Dermis microvascular lymphatic vessel endothelial cell (primary cell): Measurements from ENCODE around the gene HHLA2. TPM values are rescaled to one million over a fixed set of nuclear protein-coding genes. Genes with fewer than 3 reads are reported as not detected.
"Not testable (repeated sequence)": the region's sequence is repeated elsewhere in the genome, so short reads cannot be mapped to it uniquely, and the experiment has no call there.

Experiments used
- DNase-seq, 2 donors: peaks; one replicate each; pipeline versions ENCODE4 v3.0.0 to v3.0.0-alpha.2; 2010; ENCODE audit warnings: low read depth in 2 of 2
- total RNA-seq: library from RNA; depleted of rRNA; stranded (reverse); fragments of >200 nt; gene quantifications from 2 replicates; pipeline ENCODE4 v1.2.1, GENCODE V29; 2014

HHLA2 gene
- total RNA-seq, 1 donor from 2014 or later, result not detected

DNA sequence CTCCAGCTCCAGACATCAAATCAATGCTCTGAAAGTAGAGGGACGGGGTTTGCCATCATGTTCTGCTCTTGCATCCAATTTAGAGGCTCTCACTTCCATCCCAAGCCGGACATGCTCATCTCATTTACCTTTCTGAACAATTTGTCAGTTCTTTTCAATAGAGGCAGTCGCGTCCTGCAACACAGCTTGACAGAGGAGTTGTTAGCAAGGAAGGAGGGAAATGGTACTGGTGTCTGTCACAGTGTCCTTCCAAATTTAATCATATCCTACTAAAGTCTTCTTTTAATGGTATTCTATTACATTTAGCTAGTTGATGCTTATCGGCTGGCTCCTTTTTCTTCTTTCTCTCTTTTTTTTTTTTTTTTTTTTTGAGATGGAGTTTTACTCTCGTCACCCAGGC is 45.6 kb downstream of the HHLA2 start:
- DNase-seq, result no peak

DNA sequence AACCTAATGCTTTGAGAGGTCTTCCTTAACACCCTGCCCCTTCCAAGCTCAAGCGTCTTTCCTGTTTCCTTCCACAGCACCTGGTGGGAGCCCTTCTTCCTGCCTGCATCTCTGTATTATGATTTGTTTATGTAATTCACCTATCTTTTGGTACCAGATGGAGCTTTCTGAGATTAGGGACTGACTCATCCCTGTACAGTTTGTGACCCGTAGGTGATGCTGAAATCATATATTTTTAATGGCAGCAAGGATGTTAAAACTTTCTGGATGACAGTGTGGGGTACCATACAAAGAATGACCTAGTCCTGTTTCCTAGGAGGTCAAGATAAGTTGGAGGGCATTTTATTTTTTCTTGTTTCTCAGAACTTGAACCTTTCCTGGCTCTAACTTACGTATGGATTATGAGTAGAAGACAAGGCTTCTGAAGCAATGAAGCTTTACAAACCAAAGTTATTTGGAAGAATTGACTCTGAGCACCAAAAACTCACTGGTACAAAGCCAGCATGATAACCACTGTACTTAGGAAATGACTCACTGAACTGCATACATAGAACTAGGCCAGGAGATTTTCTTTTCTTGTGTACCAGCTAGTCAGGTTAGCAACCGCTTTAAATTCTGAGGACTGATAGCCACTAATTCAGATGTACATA is 46.6 kb downstream of the HHLA2 start:
- DNase-seq, result peak; percentile 48 to 57

DNA sequence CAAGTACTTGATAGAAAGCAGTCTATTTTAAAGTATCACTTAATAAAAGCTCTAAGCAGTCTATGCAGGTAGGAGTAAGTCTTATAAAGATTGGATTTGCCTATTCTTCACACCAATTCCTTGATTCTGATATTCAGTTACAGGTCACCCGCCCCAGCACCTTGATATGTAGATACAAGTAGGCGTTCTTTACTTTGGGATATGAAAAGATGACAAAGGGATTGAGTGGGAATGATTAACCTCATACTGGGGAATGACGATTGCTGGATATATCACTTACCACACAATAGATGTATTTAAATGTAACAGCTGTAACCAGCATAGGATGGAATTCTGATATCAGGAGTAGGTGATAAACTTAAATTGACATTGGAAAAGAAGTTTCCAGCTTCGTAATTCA is 47.1 kb downstream of the HHLA2 start:
- no peak for DNase-seq

DNA sequence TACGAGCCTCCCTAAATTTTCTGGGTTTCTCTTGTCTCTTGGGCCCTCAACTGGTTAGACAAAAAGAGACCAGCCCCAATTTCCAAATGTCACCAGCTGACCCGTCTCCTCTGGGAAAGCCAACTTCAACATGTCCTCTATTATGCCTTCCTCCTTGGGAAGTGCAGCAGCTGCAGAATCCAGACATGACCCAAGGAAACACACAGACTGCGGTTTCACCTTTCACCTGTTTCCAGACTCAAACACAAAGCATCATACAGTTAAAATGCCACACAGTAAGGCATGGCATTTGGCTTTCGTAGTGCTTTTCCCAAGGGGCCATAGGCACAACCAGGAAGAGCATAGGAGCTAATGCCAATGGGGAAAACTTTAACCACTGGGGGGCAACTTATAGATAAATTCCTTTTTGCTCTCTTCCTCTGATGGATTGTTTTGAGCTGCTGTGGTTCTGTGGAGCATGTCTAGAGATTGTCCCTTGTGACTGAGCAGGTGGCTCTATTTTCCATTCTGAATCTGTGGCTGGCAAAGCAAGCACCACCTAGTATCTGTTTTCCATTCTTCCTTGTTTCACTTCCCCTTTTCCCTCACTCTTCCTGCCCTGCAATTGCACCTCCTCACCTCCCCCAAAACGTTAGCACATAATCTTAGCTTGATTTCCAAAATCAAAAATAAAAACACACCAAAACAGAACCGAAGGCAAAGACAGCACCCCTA is 49.3 kb downstream of the HHLA2 start:
- DNase-seq, result no peak

DNA sequence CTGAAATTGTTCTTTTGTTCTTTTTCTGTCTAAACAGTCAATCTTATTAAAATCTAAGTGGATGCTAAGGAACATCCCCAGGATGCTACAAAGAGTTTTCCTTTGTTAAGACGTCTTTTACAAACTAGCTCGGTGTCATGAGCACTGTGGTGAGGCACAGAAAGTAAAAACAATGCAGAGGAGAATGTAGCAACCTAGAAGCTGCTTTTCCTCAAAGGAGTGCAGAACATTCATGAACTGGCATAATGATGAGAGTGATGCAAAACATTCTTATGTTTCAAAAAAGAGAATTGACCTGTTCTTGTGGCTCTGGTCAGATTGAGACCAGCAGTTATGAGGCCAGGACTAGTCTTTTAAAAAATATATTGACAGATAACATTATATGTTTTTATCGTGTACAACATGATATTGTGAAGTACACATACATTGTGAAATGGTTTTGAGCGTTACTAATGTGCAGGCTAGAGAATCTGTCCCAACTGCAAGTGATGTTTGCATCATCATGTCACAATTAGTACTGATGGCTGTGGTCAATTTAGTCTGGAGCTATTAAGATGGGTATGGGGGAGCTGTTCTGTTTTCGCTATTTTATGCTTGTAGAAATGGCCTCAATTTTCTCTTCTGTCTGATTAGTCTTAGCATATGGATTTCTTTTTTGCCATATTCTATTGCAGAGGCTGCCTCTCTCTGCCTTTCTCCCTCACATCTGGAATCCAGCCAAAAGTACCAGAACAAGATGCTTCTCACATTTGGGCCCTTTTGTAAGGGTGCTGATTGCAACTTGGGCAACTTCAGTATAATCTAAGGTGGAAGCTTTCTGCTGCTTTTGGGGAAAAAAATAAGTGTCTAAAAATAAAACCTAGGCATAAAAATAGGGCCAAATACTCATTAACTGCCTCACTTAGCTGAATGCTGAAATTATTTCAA is 50.2 kb downstream of the HHLA2 start:
- DNase-seq, result no peak

DNA sequence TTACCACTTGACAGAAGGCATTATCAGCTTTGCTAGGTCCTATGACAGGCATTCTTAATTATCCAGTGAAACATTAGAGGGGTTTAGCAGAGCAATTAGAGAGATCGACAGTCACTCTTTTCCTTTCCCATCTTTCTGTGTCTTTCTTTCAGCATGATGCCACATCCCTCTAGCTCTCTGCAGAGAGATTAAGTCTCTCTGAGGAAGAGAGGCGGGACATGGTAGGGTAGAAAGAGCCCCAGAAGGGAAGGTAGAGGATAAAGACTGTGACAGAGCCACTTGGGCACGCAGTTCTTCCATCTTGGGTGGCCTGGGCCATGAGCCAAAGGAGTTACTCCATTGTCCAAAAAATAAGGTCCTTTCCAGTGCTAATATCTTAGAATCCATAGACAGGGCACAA is 55.8 kb downstream of the HHLA2 start:
- DNase-seq, result no peak

DNA sequence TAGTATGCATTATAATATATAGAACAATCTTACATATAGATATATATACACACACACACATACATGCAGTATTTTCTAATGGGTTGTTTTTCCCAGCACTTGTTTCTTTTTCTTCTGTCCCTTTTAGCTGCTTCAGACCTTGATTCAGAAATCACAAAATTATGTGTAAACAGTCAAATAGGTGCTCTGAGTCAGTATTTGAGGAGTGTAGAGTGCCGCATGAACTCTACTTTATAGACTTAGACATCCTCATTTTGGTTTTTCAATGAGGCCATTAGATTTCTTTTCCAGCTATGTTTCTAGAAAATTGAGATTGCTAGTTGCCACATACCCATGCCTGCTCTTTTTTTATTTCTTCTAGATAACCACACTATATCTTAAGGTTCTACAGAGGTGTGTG is 58.2 kb downstream of the HHLA2 start:
- no peak for DNase-seq

DNA sequence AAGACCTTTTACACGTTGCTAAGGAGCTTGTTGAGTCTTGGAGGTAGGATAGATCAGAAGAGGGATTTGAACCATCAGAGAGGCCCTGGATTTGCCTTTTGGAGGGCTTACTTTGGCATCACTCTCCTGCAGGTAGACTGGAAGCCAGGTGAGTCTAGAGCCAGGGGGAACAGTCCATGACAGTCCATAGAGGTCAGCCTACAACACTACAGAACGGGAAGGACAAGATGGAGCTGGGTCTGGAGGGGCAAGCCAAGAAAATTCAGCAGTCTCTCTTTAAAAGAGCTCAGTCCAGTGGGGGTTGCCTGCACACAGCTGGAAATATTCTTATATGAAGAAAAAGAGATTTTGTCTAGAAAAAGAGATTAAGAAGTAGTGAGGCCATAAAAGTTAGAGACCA is 60.7 kb downstream of the HHLA2 start:
- no peak for DNase-seq

DNA sequence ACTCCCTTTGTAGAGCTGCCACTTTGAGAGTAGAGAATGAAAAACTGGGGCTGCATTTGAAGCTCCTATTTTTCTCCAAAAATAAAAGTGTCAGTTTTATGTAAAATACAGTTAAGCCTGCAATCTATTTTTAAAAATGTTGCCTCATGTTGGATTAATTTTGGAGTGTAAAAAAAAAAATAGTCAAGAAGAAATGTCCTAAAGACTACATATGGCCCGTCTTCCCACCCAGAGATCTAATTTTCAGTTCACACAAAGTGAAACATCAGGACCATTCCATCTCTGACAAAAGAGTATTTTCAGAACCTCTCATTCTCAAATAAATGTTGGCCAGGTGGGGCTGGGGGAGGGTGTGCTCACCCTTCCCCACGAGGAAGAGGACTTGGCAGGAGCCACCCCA is 62.7 kb downstream of the HHLA2 start:
- no peak for DNase-seq

DNA sequence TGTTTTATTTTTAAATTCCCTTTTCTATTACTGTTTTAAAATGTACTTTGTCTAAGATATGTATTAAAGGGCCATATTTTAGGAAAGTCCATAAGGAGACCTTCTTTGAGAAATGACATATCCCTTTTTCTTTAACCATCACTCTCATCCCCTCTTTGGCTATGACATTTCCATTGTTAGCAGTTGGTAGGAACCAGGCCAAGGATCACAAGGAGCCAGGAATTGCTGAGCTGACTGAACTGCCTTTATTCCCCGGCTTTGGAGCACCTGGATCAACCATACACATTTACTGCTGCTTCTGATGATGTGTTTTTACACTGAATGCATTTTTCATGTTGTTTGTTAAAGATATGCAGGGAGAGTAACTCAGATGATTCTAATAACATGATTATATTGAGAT is 79.7 kb downstream of the HHLA2 start:
- no peak for DNase-seq

DNA sequence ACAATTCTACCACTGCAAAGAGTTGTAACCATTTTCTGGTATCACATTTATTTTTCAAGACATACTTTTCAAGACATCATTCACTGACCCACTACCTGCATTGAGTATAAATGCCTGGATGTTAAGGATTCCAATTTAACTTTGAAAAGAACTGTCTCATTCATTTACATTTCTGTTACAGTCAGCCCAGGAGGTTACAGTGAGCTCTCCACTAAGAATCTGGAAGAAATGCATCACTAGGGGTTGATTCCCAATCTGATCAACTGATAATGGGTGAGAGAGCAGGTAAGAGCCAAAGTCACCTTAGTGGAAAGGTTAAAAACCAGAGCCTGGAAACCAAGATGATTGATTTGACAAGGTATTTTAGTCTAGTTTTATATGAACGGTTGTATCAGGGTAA is 81.0 kb downstream of the HHLA2 start:
- DNase-seq, result no peak

DNA sequence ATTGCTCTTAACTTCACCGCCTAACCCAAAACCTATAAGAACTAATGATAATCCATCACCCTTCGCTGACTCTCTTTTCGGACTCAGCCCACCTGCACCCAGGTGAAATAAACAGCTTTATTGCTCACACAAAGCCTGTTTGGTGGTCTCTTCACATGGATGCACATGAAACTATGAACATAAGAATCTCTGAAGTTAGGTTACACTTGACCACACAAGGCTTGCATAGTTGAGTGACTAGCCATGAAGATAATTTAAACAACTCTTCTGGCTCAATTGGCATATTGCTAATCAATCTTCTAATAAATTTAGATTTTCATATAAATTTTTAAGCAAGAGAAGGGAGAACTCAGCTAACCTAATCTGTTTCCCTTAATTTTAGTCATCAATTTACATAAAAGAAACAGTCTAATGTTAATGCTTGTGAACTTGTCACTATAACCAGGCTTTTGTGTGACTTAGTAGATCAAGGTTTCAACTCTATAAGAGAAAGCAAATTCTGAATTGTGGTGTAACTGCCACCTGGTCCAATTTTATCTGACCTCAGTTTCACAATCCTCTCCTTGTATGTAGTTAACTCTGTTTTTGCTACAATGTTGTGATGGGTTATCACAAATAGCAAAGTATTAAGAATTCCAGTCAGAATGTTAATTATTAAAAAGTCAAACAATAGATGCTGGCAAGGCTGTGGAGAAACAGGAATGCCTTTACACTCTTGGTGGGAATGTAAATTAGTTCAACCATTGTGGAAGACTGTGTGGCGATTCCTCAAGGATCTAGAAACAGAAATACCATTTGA is 82.0 kb downstream of the HHLA2 start:
- DNase-seq, result no peak

DNA sequence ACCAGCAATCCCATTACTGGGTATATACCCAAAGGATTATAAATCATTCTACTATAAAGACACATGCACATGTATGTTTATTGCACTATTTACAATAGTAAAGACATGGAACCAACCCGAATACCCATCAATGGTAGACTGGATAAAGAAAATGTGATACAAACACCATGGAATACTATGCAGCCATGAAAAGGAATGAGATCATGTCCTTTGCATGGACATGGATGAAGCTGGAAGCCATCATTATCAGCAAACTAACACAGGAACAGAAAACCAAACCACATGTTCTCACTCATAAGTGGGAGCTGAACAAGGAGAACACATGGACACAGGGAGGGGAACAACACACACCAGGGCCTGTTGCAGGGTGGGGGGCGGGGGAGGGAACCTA is 82.6 kb downstream of the HHLA2 start:
- DNase-seq, result not testable (repeated sequence)

DNA sequence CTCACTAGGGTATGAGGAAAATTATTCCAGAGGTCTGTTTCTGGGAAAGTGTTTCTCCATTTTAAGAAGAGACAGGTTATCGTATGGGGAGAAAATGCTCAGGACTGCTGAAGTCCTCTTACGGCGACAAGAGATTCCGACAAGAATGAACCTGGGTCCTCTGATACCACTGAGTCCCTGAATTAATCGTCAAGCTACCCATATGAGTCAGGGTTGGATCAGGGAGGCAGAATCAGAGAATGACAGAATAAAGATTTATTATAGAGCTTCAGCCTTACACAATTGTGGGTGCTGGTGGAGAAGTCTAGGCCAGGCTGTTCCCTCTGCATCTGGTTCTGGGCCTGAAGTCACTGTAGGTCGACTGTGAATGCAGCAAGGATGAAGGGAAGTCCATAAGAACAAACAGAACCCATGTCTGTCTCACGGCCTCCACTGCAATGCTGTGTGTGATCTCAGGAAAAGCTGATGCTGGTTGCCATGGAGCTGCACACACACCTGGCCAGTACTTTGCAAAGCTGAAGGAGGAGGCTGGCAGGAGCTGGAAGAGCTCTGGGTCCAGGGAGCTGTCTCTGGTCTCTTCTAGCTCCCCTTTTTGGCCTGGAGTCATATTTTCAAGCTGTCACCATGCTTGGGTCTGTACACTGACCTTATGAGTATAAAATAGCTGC is 83.9 kb downstream of the HHLA2 start:
- DNase-seq, result no peak

DNA sequence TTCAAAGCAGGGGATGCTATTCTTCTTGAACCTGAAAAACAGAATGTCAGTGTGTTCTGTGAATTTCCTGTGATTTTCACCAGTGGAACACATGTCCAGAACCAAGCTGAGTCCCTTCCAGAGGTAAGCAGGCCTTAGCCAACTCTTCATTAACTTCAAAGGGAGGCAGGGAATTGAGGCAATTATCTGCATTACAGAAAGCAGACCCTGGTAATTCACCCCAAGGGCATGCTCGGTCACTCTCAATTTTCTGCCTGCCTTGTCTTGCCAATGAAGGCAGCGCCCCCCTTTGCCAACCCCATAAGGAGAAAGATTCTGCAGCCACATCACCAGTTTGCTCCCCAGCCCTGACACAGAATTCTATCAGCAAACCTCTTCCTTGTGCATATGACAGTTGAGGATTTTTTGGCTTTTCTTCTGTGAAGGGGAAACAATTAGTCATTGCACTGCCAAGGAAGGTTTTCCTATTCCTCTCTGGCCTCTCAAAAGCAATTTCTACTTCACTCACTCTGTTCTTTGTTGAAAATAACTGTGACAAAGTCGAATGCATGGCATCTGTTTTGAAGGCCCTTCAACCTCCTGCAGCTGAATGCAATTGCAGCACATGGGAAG is 85.3 kb downstream of the HHLA2 start:
- no peak for DNase-seq

DNA sequence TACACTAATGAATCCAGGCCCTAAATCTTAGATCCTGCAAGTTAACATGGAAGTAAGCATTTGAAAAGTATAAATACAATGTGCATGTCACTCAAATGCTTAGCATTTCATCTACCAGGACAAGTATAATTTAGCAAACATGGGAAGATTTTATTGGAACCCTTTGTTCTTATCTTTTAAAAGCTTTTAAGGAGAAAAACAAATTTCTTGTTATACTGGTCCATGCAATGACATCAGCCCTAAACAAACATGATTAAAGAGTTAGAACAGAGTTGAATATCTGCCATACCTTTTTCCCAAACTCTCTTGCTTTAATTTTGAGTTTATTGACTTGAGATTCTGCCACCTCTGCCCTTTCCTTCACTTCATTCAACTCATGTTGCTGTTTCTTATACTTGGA is 87.0 kb downstream of the HHLA2 start:
- DNase-seq, result no peak

DNA sequence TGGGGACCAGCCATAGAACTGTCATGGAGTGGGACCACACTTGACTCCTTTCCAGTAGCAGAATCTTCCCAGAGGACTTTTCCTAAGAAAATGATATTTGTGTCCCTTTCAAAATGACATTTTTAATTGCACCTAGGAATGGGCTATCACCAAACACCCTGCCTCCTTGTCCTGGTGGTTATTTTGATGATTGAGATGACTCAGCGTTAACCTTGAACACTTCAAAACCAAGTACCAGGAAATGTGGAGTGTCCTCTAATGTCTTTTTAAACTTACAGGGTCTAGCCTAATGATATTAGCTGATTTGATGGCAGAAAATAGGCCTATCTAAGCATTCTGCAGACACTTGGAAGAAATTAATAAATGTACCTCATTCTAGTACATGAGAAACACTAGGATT is 90.7 kb downstream of the HHLA2 start:
- no peak for DNase-seq

DNA sequence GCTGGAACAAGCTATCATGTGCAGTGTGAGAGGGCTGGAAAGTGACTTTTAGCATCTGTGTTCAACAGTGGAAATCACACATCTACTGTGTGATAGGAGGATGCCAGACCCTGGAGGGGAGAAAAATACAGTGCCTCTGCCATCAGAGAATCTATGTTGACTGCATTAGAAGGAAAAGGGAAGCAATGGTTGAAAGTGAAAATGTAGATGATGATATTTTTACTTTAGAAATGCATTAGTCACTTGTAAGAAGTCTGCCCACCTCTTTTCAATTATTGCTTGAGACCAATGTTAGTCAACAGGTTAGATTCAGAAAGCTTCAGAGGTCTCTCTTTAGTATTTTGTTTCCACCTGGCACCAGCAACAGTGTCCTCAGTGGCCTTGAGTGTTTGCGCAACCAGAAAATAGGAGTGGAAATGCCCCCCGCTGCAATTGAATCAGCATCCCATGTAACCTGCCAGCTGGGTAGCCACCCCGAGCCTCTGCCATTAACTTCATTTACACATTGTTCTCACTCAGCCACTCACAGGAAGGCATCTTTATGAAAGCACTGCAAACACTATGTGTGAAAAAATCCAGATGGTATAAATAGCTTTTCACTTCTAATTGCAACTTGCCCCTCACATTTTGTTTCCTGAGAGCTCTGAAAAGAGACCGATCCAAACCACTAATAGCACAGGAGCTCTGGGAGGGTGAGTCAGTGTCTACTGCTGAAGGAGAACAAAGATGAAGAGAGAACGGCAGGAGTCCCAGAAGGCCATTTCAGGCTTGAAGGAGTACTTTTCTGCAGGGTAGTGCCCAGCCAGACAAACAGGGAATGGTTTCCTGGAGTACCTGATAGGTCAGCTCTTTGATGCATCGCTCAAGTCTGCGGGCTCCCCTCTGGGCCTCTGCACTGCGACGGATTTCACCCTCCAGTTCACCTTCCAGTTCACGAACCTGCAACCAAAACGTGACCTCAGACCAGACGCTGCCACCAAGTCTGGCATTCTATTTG is 92.1 kb downstream of the HHLA2 start:
- DNase-seq, result no peak

DNA sequence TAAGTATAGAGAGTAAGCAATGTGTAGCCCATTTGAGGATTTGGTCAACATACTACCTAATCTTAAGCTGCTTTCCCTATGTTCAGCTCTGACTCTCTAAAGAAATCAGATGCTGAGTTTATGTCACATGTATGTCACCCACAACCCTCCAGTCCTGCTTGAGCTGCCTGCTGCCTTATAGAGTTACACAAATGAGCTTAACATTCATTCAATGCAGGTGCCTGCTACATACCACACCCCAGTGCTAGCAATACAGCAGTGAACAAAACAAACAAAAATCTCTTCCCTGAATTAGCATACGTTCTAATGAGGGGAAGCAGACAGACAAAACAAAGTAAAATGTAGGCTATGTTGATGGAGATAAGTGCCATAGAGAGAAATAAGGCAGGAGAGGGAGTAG is 93.0 kb downstream of the HHLA2 start:
- DNase-seq, result no peak
